ENCODE results near the gene SMIM45.

- TF ChIP-seq, protein P1, sequence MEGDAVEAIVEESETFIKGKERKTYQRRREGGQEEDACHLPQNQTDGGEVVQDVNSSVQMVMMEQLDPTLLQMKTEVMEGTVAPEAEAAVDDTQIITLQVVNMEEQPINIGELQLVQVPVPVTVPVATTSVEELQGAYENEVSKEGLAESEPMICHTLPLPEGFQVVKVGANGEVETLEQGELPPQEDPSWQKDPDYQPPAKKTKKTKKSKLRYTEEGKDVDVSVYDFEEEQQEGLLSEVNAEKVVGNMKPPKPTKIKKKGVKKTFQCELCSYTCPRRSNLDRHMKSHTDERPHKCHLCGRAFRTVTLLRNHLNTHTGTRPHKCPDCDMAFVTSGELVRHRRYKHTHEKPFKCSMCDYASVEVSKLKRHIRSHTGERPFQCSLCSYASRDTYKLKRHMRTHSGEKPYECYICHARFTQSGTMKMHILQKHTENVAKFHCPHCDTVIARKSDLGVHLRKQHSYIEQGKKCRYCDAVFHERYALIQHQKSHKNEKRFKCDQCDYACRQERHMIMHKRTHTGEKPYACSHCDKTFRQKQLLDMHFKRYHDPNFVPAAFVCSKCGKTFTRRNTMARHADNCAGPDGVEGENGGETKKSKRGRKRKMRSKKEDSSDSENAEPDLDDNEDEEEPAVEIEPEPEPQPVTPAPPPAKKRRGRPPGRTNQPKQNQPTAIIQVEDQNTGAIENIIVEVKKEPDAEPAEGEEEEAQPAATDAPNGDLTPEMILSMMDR (IDR thresholded peaks at IDR 0.05) = peak; percentile 90 to 97 (median 92)
- TF ChIP-seq POLR2A (IDR thresholded peaks at IDR 0.05) = no peak
Measured at GRCh38 chr22:41940832-41941765, 10.9 kb upstream of the SMIM45 start.
